GM21825 (cell line): ENCODE measurements around the gene HHIP.

ENCODE experiments used
- ATAC-seq: cut with Tn5 transposase; IDR thresholded peaks from one replicate; pipeline ENCODE4 v1.9.1; 2021; ENCODE audit warnings: mild to moderate bottlenecking, moderate library complexity; ENCODE audit not compliant: unreplicated experiment

The HHIP gene, protein sequence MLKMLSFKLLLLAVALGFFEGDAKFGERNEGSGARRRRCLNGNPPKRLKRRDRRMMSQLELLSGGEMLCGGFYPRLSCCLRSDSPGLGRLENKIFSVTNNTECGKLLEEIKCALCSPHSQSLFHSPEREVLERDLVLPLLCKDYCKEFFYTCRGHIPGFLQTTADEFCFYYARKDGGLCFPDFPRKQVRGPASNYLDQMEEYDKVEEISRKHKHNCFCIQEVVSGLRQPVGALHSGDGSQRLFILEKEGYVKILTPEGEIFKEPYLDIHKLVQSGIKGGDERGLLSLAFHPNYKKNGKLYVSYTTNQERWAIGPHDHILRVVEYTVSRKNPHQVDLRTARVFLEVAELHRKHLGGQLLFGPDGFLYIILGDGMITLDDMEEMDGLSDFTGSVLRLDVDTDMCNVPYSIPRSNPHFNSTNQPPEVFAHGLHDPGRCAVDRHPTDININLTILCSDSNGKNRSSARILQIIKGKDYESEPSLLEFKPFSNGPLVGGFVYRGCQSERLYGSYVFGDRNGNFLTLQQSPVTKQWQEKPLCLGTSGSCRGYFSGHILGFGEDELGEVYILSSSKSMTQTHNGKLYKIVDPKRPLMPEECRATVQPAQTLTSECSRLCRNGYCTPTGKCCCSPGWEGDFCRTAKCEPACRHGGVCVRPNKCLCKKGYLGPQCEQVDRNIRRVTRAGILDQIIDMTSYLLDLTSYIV

DNA sequence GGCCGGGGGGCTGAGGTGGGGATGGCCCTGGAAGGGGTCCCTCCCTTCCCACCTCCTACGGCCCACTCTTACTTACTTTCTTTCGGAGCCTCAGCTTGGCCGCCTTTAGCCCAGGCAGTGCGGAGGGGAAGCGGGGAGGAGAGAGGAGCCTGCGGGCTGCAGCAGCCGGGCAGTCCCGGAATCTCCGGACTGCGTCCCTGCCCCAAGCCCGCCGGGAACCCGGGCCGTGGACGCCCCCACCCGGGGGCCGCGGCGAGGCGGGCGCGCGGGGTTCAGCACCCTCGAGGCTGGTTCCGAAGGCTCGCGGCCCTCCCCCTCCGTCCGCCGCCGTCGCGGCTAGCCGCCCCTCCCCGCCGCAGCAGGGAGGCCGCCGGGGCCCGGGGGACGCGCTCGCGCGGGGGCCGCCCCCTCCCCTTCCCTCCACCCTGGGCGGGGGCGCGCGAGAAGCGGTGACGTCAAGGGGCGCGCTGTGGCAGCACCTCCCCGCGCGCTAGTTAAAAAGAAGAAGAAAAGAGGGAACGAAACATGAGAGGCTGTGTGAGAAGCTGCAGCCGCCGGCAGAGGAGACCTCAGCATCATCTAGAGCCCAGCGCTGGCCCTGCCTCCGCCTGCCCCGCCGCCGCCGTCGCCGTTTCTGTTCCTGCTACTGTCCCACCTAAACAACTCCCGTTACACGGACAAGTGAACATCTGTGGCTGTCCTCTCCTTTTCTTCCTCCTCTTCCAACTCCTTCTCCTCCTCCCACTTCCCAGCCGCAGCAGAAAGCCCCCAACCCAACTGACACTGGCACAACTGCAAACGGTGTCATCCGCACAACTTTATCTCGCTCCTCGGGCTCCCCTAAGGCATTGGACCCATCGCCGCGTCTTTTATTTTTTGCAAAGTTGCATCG, at the start of gene HHIP:
Gene HHIP, plus strand, starts transcription at position 526 of the 892 bp plus-strand sequence. CDS start 520 bp downstream, outside the sequence.
- ATAC-seq = no peak

DNA sequence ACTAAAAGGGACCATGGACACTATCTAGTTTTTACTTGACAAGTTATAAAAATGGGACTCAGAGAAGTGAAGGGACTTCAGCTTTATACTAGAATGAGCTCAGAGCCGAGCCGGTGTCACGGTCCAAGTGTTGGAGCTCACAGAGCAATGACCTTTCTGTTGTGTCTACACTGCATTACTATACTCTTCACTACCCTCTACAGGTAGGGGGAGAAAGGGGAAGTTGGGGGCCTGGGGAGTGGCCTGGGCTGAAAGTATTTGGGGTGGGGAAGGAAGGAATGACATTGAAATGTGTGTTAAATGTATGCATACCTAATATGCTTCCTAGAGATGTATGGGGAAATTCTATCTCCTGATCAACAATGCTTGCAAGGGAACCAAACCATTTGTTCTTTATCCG, 48.8 kb upstream of the HHIP start:
- ATAC-seq = no peak

DNA sequence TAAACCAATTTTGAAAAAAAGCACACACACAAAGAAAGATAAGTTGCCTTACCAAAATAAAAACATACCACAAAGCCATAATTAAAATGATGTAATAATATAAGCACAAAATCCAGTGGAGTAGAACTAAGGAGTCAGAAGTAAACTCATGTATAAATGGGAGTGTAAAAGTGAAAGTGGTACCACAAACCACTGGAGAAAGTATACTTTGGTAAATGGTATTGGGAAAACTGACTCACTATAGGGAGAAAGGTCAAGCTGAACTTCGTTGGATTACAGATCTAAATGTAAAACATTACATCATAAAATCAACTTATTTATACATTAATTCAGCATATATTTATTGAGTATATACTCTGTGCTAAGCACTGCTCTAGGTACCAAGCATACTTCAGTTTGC, 46.3 kb upstream of the HHIP start:
- no peak for ATAC-seq

DNA sequence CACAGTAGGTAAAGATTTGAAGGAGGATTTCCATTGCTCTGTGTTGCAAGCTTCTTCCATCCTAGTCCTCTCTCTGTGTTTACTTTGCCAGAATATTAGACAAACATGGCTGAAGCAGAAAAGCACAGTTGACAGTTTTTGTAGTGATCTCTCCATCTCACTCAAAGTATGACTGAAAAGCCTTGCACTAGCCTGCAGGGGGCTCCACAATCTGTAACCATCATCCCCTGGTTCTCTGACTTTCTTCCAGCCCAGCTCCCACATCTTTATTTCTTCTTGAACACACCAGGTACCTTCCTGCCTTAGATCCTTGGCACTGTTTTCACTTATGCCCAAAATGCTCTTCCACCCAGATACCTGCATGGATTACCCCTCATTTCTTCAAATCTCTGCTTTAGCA, 34.1 kb upstream of the HHIP start:
- peak; percentile 50 for ATAC-seq

DNA sequence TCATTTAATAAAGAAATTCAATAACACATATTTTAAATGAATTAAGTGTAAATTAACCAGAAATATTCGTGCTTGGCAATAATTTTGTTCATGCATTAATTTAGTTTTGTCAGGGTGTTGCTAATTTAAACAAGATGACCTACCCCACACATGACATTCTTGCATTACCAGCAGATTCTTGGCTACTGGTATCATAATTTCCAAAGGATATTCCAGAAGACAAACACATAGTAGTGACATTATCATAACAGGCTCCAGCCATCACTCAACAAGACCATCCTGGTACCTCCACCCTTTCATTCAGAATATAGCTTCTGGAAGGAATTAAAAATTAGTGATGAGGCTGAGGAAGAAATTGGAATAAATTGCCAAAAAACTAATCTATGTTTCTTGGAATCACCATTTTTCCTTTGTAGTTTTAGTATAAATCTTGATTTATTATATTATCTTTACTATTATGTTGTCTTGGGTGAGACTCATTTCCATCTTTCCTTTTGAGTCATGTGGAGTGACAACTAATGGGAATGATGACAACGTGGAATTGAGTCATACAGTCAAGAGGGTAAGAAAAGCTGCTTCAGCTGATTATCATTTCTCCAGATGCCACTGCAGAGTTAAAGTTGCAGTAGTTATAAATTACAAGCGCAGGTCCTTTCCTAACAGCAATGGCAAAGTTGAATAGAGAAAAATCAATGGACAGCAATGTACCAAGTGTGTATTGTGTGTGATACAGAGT, 30.9 kb upstream of the HHIP start:
- no peak for ATAC-seq

DNA sequence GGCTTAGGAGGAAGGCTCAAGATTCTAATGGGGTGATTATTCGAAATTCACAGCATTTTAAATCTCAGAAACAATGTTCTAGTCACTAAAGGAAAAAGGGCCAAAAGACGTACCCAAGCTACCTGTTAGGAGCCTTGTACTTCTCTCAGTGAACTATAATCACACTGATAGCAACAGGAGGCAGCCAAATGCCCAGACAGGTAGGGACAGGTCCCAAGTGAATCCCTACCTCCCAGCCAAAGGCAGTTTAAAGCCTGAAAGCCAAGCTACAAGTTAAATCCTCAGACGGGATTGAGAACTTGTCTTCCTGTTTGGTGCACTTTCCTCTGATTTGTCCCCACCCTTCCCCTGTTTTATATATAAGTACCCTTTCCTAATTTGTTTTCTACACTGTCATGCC, 24.3 kb upstream of the HHIP start:
- ATAC-seq = no peak

DNA sequence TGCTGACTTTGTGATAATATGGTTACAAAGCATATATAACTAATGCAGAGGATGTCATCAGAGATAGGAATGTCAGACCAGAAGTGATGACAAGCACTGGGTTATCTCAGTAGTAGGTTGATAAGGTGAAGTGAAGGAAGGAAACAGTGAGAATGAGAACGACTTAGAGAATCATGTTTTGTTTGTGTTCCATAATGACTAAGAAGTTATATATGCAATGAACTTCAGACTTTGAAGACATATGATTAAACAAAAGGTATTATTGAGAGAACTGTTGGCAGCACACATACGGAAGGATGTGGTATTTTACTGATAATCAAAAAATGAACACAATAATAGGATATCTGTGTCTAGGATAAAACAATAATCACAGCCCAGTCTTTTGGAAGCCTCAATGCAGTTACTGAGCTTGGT, 18.3 kb upstream of the HHIP start:
- ATAC-seq = no peak

DNA sequence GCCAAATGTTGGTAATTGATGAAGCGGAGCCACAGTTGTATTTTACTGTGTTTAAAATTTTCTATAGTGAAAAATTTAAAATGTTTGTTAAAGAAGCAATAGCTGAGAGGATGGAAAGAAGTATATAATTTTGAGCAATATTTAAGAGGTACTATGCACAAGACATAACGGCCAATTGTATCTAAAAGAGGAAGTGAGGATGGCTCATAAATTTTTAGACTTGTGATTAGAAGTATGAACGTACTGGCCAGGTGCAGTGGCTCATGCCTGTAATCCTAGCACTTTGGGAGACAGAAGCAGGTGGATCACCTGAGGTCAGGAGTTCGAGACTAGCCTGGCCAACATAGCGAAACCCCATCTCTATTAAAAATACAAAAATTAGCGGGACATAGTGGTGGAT, 12.7 kb upstream of the HHIP start:
- no peak for ATAC-seq

DNA sequence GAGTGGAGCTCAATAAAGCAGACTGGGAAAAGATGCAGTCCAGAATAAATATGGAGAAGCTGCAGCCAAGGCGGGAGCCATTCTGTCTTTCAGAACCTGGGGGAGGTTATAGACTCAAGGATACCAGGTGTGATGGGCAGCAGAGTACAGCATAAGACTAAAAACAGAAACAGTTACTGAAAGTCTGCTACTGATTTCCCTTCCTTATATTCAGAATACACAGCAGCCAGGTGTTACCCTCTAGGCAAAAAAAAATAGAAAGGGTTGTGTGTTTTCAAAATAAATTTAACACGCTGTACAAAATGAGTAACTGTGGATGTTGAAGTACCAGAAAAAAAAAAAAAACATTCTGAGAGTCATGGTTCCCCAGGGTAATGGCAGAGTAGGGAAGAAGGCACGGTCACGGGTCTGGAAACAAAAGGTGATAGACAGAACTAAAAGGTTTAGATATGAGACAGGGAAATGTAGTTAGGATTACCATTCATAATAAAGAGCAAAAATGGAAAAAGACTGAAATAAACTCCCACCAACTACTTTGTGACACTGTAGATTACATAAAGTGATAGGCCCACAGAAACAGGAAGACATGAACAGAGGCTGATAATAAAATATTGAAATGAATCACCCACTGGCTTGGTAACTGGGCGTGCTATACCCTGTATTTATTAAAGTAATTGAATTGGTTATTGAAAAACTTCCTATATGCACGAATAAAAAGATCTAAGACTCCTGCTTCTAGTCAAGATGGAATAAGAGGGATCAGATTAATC, 10.8 kb upstream of the HHIP start:
- ATAC-seq = peak; percentile 99

DNA sequence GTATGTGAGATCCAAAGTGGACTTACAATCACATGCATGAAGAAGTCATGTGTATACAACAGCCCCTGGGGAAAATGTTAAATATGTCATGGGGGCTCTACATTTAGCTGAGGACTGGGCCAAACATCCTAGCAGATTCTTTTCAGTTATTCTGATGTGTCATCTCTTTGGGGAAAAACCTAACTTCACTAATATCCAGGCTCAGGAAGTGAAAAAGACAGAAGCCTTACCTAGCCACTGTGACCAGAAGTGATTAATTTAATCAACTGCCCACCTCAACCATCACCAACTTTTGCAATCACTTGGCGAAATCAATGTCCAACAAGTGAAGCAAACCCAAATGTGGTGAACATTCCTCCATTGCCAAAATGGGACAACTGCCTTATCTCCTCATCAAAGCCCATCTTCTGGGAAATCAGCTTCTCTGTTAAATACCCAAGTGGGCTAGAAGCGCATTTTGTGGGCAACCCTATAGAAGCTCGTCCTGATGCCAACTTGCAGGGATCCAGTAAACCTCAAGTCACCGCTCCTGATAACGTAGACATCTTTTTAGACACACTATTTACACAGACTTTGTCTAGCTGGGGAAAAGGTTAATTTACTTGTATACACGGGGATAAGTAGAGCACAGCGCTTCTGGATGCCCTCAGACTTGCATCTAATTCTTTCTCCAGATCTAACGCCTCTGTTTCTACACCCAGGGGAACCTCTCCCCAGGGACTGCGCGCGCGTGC, 1.4 kb upstream of the HHIP start:
- no peak for ATAC-seq

DNA sequence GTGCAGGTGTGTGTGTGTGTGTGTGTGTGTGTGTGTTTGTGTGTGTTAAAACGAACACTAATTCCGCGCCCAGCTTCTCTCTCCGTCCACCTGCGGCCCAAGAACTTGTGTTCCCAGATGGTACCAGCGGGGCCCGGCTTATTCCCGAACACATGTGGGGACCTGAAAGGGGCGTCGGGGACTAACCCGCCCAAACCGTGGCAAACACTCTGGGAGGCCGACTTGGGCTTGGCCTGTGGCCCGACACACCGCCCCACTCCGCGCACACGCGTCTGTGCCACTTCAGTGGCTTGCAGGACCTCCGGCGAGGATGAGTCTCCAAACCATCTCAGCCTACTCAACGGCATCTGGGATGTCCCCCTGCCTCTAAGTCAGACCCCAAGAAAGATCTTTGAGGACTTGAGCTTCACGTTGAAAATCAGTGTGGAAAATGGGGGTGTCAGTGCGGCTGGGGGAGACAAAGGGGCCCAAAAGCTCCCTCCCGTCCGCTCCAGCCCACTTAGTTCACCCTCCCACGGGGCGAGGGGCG, 790 bp upstream of the HHIP start:
- ATAC-seq = no peak

DNA sequence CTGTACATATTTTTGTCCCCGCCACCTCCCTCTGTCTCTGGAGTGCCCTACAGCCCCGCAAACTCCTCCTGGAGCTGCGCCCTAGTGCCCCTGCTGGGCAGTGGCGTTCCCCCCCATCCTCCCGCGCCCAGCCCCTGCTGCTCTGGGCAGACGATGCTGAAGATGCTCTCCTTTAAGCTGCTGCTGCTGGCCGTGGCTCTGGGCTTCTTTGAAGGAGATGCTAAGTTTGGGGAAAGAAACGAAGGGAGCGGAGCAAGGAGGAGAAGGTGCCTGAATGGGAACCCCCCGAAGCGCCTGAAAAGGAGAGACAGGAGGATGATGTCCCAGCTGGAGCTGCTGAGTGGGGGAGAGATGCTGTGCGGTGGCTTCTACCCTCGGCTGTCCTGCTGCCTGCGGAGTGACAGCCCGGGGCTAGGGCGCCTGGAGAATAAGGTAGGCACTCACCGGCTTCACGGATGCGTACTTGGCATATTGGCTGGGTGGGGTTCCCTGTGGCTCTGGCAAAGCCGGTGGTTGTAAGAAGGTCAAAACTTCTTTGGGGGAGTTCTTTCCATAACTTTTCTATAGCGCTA, 653 bp downstream of the HHIP start:
- no peak for ATAC-seq

DNA sequence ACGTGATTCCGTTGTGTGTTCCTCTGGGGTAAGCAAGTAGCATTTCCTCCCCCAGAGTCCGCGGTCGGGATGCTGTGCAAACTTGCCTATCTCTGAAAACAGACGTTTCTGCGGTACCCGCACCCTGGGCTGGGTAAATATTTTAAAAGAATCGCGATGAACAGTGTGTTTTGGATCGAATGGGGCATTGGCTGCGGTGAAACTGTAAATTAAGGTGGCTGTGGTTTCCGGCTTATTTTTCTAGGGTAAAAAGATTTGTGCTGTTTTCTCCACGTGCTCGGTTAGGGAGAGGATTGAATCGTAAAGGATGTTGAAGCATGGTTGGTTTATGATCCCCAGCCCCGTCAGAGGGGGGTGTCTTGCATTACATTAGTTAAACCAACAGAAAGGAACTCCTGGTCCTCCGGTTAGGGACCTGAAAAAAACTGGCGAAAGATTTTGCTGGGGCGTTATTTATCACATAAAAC, 1.2 kb downstream of the HHIP start:
- ATAC-seq = no peak

DNA sequence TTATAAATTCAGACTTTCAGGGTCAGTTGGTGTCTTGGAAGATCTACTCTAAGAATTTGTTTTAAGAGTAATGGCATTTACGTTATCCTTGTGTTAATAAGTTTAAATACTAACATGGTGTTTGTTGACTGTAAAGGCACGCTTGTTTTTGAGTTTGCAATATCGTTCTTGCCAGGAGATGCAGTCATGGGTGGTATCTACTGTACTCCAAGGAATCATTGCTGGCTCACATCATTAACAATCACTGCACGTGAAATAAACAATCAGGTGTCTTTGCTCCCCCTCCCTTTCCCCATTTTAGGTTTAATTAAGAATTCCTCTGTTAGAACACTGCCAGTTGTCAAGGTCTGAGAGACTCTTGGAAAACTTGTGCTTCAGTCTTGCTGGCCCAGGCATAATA, 1.6 kb downstream of the HHIP start:
- no peak for ATAC-seq

DNA sequence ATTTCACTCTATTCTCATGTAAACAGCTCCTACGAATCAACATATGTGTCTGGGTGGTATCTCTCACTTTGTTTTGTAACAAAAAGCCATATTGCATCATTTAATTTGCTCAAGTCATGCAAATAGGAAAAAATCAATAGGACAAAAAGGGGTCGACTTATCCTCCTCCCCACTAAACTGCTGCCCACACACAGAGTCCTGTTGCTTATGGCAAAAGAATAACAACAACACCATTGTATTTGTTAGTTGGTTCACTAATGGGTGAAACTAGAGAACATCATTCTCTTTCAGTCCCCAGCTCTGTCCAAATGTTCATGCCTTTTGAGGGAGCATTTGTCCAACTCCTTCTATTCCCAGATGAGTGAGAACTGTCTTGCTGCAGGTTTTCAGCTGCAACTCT, 2.1 kb downstream of the HHIP start:
- ATAC-seq = no peak

DNA sequence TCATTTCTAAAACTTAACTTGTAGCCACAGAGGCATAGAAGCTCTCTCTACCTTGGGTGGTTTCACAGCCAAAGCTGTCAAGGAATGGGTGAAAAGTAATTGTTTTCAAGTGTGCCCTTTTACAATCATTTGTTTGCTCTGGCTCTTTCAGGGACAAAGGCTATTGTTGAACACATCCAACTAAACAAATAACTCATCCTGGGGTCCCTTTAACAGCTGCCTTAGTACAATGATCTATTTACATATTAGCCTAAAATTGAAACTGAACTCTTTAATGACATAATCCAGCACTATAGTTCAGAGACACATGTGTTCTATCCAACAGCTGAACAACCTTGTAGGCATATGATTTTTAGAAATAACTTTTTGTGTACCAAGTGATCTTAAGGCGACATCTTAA, 3.7 kb downstream of the HHIP start:
- no peak for ATAC-seq

DNA sequence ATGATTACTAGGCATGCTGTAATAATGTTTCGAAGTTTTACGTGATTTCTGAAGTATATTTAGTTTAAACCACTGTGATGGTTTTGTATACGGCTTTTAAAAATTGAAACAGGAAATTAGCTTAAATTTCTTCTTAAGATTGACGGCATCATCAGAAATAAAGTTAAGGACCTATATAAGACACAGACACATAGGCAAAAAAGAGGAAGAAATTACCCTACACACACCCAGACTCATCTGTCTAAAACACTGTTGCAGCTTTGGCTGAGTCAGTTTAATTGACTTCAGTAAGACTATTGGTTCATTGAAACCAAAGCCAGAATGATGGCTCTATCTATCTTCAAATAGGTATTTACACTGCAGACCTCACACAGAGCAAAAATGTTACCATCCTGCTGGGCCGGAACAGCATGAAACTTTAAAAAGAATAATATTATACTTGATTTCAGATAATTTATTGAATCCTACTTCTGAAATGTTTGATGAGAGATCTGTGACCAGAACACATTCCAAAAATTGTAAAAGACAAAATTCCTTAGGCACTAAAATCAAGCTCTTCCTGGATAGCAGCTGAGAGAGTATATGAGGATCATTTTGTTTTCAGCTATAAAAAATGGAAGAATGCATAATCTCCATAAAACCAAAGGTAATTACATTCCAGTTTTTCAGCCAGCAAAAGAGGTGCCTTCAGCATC, 4.5 kb downstream of the HHIP start:
- ATAC-seq = no peak
